Measurements from ENCODE around the gene TMPRSS4.

The TMPRSS4 gene

GRCh38 chr11:118135051-118135795 lies 58.3 kb downstream of the TMPRSS4 start:
- DNase-seq (ENCODE audit: low spot score) = no peak

GRCh38 chr11:118135796-118136165 lies 58.9 kb downstream of the TMPRSS4 start:
- no peak for DNase-seq (ENCODE audit: low spot score)

- DNase-seq (ENCODE audit: low spot score) = no peak
Observed at GRCh38 chr11:118136341-118136740, 59.5 kb downstream of the TMPRSS4 start.

GRCh38 chr11:118136801-118137200 lies 59.9 kb downstream of the TMPRSS4 start:
- DNase-seq (ENCODE audit: low spot score) = no peak

- no peak for DNase-seq (ENCODE audit: low spot score)
Observed at GRCh38 chr11:118138839-118139420, 62.1 kb downstream of the TMPRSS4 start.

- no peak for DNase-seq (ENCODE audit: low spot score)
Observed at GRCh38 chr11:118139578-118139977, 62.7 kb downstream of the TMPRSS4 start.

GRCh38 chr11:118142081-118142480 lies 65.2 kb downstream of the TMPRSS4 start:
- no peak for DNase-seq (ENCODE audit: low spot score)

- no peak for DNase-seq (ENCODE audit: low spot score)
Observed at GRCh38 chr11:118142809-118143208, 65.9 kb downstream of the TMPRSS4 start.

GRCh38 chr11:118143661-118144185 lies 66.8 kb downstream of the TMPRSS4 start:
- DNase-seq (ENCODE audit: low spot score) = no peak

GRCh38 chr11:118144301-118145268 lies 67.7 kb downstream of the TMPRSS4 start:
- no peak for DNase-seq (ENCODE audit: low spot score)

- peak; percentile 97 for DNase-seq (ENCODE audit: low spot score)
Observed at GRCh38 chr11:118145285-118146227, 68.7 kb downstream of the TMPRSS4 start.

GRCh38 chr11:118146554-118146953 lies 69.7 kb downstream of the TMPRSS4 start:
- no peak for DNase-seq (ENCODE audit: low spot score)

GRCh38 chr11:118147502-118147901 lies 70.6 kb downstream of the TMPRSS4 start:
- DNase-seq (ENCODE audit: low spot score) = no peak

GRCh38 chr11:118148240-118148639 lies 71.4 kb downstream of the TMPRSS4 start:
- DNase-seq (ENCODE audit: low spot score) = no peak

GRCh38 chr11:118148856-118149255 lies 72.0 kb downstream of the TMPRSS4 start:
- DNase-seq (ENCODE audit: low spot score) = no peak

- no peak for DNase-seq (ENCODE audit: low spot score)
Observed at GRCh38 chr11:118149493-118149892, 72.6 kb downstream of the TMPRSS4 start.

- no peak for DNase-seq (ENCODE audit: low spot score)
Observed at GRCh38 chr11:118151431-118151830, 74.6 kb downstream of the TMPRSS4 start.

GRCh38 chr11:118152020-118152551 lies 75.2 kb downstream of the TMPRSS4 start:
- no peak for DNase-seq (ENCODE audit: low spot score)

- peak; percentile 92 for DNase-seq (ENCODE audit: low spot score)
Observed at GRCh38 chr11:118152552-118153471, 75.9 kb downstream of the TMPRSS4 start, which contains the start of gene SCN4B. SCN4B (minus strand) TSS chr11:118152823; CDS start chr11:118152673, 150 bp downstream.

GRCh38 chr11:118153516-118153915 lies 76.6 kb downstream of the TMPRSS4 start:
- DNase-seq (ENCODE audit: low spot score) = no peak
